ENCODE results near the gene COQ9. TPM values are rescaled to one million over a fixed set of nuclear protein-coding genes. Genes with fewer than 3 reads are reported as not detected.
"Not testable (repeated sequence)": the region's sequence is repeated elsewhere in the genome, so short reads cannot be mapped to it uniquely, and the experiment has no call there.

COQ9 gene, protein sequence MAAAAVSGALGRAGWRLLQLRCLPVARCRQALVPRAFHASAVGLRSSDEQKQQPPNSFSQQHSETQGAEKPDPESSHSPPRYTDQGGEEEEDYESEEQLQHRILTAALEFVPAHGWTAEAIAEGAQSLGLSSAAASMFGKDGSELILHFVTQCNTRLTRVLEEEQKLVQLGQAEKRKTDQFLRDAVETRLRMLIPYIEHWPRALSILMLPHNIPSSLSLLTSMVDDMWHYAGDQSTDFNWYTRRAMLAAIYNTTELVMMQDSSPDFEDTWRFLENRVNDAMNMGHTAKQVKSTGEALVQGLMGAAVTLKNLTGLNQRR
- 10 to 100 TPM; 34.2 to 42.9 TPM for total RNA-seq

DNA sequence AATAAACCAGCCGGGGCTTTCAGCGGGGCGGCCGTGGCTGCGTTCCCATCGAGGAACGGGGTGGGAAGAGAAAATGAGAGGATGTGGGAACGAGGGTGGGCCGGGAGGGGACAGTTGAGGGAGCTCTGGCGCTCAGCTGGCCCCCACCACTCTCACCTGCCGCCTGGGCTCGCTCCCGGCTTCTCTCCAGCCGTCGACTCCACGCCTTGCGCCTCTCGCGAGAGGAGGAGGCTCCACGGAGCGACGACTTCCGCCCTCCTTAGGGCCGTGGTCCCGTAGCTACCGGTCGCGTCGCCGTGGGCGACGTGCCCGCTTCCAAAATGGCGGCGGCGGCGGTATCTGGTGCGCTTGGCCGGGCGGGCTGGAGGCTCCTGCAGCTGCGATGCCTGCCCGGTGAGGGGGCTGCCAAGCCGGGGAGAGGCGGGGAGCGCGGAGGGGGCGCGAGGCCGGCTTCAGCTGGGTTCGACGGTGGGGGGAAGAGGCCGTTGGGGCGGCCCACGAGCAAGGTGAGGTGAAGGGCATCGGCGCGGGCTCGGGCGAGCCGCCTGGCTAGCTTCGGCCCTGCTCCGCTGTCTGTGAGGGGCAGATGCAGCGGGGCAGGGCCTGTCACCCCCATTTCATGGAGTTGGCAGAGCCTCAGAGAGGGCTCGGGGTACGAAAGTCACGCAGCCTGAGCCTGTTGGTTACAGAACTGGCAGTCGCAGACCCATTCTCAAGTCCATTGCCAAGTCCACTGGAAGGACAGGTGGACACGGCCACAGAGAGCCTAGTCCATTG, at the start of gene COQ9, which contains the start of gene CIAPIN1:
Gene COQ9 (plus strand): TSS at position 294 of the 777 bp plus-strand sequence. CDS start 27 bp downstream, at position 321.
Gene CIAPIN1 (minus strand): TSS at position 200 of the 777 bp plus-strand sequence. CDS start 6,457 bp downstream, outside the sequence.
- Mint-ChIP-seq H3K4me1 (ENCODE audit: low read depth in 2 of 2) (peaks cover 15 to 26% of the 10 kb centered on the region in 2 donors), H3K9me3 (no peaks in the 10 kb centered on the region), H3K36me3 (no peaks in the 10 kb centered on the region), H3K4me3 (peak within 1 kb of the TSS; percentile 92), H3K27ac (peak within 1 kb of the TSS; percentile 79 to 92), H3K27me3 (no peaks in the 10 kb centered on the region)
- DNase-seq (ENCODE audit: low spot score) (peak; percentile 94), ATAC-seq (peak; percentile 100)

DNA sequence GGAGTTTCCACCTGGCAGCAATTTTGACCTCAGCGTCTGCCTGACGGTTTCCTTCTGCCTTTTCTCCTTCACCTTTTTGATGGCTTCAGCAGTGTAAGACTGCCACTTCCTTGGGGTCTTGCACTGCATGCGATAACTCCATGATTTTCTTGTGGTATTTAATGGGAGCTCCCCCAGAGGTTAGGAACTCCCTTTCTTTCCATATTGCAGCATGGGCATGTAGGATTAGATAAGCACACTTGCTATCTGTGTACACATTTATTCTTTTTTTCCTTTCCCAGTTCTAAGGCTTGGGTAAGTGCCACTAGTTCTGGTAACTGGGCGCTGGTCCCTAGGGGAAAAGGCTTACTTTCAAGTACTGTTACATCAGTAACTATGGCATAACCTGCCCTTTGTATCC, 49.8 kb upstream of the COQ9 start:
- H3K27me3 Mint-ChIP-seq; H3K27ac Mint-ChIP-seq; H3K9me3 Mint-ChIP-seq; H3K4me3 Mint-ChIP-seq; ATAC-seq; H3K36me3 Mint-ChIP-seq; H3K4me1 Mint-ChIP-seq (ENCODE audit: low read depth in 2 of 2); DNase-seq (ENCODE audit: low spot score): not testable (repeated sequence)

DNA sequence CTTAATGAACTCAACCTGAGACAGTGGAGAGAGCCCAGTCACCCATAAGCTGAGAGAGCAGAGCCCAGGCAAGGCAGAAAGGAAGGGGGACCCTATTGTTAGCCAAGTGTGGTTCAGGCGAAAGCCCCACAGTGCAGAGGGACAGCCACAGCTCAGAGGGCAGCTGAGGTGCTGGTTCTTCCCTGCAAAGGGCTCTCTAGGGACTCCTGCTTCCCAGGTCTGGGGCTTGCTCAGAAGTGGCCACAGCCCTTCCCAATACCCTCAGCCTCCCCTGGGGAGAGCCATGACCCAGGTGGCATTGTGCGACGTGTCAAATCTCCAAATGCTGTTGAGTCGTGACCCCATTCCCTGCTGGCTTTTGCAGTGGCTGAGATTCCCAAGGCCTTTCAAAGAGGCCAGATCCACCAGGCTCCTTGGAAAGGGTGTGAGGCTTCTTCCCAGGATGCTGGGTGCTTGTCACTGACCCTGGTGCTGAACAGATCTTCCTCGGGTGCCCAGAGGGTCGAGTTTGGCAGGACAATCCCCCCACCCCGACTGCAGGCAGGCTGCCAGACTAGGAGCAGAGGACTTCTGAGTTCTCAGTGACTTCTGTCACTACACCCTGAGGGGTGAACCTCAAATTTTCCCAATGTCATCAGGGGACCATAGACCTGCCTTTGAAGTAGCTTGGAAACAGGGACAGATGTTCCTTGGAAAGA, 45.2 kb upstream of the COQ9 start:
- Mint-ChIP-seq H3K4me3 (no peak overlapping the region), H3K9me3 (no peaks in the 10 kb centered on the region), H3K4me1 (ENCODE audit: low read depth in 2 of 2) (no peaks in the 10 kb centered on the region), H3K27me3 (peaks cover 0 to 5% of the 10 kb centered on the region in 2 donors), H3K27ac (no peak overlapping the region), H3K36me3 (no peaks in the 10 kb centered on the region)
- DNase-seq (ENCODE audit: low spot score), result peak; percentile 47
- peak in 1 of 2 donors; percentile 31 for ATAC-seq

DNA sequence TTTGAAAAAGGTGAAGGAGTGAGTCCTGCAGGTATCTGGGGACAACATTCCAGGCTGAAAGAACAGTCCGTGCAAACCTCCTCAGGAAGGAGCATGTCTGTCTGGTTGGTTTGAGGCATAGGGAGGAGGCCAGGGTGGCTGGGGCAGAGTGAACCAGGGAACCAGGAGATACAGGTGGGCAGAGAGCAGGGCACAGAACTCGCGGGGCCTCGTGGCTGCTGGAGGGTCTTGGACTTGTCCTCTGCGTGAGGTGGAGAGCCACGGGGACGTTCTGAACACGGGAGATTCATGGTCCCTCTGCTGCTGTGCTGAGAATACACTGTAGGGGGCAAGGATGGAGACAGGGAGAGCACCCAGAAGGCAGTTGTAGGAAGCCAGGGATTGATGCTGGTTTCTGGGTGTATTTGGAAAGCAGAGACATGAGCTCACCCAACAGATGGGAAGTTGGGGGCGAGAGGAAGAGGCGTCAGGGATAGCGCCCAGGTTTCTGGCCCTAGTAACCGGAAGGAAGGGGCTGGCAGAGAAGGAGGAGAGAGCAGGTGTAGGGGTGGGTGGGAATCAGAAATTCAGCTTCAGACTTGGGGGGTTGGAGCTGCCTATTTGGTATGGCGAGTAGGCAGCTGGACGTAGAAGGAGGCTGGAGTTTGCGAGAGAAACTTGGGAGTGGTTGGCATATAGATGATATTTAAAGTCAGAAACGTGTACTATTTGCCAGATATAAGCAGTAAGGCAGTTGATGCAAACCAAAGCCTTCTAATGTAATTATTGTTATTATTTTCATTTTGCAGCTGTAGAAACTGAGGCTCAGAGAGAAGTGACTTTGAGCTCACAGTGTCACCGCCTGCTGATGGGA, 43.1 kb upstream of the COQ9 start, which contains the start of gene CCL17:
Gene CCL17 (plus strand): TSS at position 803 of the 853 bp plus-strand sequence. CDS start 9,166 bp downstream, outside the sequence.
- peak in 1 of 2 donors; percentile 33 for ATAC-seq
- H3K27ac Mint-ChIP-seq, result no peak within 1 kb of the TSS
- peak; percentile 26 for DNase-seq (ENCODE audit: low spot score)
- H3K4me3 Mint-ChIP-seq, result no peak within 1 kb of the TSS
- H3K27me3 Mint-ChIP-seq, result peaks cover 5 to 9% of the 10 kb centered on the region in 2 donors
- H3K36me3 Mint-ChIP-seq, result no peaks in the 10 kb centered on the region
- H3K9me3 Mint-ChIP-seq, result no peaks in the 10 kb centered on the region
- no peaks in the 10 kb centered on the region for H3K4me1 Mint-ChIP-seq (ENCODE audit: low read depth in 2 of 2)

DNA sequence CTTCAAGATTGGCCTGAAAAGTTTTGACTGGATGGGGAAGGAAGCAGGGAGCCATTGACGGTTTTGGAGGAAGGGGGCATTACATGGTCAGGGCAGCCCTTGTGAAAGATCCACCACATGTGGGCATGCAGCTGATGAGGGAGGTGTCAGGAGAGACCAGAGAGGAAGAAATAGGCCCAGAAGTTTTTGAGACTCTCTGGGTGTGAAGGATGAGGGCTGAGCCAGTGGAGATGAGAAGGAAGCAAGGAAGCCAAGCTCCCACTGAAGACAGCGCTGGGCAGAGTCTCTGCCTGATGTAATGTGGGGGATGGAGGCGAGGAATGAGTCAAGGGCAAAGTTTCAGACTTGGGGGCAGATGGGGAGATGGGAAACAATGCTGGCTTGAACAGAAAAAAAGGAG, 42.2 kb upstream of the COQ9 start:
- ATAC-seq (no peak), DNase-seq (ENCODE audit: low spot score) (peak; percentile 34)
- peaks cover 6 to 9% of the 10 kb centered on the region in 2 donors for H3K27me3 Mint-ChIP-seq
- H3K4me3 Mint-ChIP-seq, result no peak overlapping the region
- no peaks in the 10 kb centered on the region for H3K9me3 Mint-ChIP-seq
- H3K36me3 Mint-ChIP-seq, result no peaks in the 10 kb centered on the region
- no peak overlapping the region for H3K27ac Mint-ChIP-seq
- no peaks in the 10 kb centered on the region for H3K4me1 Mint-ChIP-seq (ENCODE audit: low read depth in 2 of 2)

DNA sequence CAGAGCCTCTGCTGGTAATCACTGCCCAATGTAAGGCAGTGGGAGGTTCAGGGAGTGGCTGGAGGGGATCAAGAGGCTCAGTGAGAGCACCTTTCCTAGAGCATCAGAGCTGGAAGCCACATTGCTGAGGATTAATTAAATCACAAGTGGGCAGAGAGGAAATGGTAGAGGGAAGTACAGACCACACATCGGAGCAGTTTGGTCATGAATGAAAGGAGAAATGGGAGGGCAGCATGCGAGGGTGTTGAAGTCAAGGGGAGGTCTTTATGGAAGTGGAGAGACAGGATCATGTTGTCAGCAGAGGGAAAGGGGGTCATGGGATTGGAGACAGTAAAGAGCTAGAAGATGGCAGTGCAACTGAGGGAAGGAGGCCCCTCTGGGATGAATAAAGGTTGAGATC, 40.4 kb upstream of the COQ9 start:
- peaks cover 6 to 9% of the 10 kb centered on the region in 2 donors for H3K27me3 Mint-ChIP-seq
- no peaks in the 10 kb centered on the region for H3K9me3 Mint-ChIP-seq
- no peaks in the 10 kb centered on the region for H3K4me1 Mint-ChIP-seq (ENCODE audit: low read depth in 2 of 2)
- H3K27ac Mint-ChIP-seq, result no peak overlapping the region
- no peak overlapping the region for H3K4me3 Mint-ChIP-seq
- DNase-seq (ENCODE audit: low spot score), result peak; percentile 16
- H3K36me3 Mint-ChIP-seq, result no peaks in the 10 kb centered on the region
- no peak for ATAC-seq

DNA sequence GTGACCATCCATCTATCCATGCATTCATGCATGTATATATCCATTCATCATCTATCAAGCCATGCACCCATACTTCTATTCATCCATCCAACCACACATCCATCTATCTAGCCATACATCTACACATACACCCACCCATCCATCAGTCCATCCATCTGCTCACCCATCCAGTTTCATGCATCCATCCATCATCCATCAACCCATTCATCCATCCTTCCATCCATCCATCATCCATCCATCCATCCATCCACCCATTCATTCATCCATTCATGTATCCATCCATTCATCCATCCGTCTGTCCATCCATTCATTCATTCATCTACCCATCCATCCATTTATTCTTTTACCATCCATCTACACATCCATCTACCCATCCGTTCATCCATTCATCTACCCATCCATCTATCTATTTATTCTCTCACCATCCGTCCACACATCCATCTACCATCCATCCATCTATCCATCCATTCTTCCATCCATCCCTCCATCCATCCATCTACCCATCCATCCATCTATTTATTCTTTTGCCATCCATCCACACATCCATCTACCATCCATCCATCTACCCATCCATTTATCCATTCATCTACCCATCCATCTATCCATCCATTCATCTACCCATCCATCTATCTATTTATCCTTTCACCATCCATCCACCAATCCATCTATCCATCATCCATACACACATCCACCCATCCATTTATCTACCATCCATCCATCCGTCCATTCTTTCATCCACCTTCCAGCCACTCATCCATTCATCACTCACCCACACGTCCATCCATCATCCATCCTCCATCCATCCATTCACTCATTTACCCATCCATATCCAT, 39.5 kb upstream of the COQ9 start:
- H3K27me3 Mint-ChIP-seq, result peaks cover 6 to 9% of the 10 kb centered on the region in 2 donors
- H3K36me3 Mint-ChIP-seq, result no peaks in the 10 kb centered on the region
- no peak overlapping the region for H3K4me3 Mint-ChIP-seq
- ATAC-seq (no peak), DNase-seq (ENCODE audit: low spot score) (no peak)
- no peak overlapping the region for H3K27ac Mint-ChIP-seq
- H3K4me1 Mint-ChIP-seq (ENCODE audit: low read depth in 2 of 2), result no peaks in the 10 kb centered on the region
- H3K9me3 Mint-ChIP-seq, result no peaks in the 10 kb centered on the region

DNA sequence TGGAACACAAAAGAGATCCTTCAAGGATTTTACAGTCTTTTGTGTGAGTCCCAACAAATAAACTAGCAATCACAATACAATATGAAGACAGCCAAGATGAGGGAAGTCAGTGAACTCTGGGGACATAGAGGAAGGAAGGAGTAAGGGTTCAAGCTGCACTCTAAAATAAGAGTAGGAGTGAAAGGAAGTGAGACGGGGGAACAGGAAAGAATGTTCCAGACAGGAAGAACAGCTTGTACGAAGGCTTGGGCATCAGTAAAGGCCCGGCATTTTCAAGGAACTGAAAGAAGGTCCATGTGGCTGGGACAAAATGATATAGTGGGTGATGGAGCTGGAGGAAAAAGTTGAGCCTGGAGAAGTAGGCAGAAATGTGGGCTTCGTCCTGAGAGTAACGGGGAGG, 38.2 kb upstream of the COQ9 start:
- Mint-ChIP-seq H3K36me3 (no peaks in the 10 kb centered on the region), H3K4me1 (ENCODE audit: low read depth in 2 of 2) (no peaks in the 10 kb centered on the region)

DNA sequence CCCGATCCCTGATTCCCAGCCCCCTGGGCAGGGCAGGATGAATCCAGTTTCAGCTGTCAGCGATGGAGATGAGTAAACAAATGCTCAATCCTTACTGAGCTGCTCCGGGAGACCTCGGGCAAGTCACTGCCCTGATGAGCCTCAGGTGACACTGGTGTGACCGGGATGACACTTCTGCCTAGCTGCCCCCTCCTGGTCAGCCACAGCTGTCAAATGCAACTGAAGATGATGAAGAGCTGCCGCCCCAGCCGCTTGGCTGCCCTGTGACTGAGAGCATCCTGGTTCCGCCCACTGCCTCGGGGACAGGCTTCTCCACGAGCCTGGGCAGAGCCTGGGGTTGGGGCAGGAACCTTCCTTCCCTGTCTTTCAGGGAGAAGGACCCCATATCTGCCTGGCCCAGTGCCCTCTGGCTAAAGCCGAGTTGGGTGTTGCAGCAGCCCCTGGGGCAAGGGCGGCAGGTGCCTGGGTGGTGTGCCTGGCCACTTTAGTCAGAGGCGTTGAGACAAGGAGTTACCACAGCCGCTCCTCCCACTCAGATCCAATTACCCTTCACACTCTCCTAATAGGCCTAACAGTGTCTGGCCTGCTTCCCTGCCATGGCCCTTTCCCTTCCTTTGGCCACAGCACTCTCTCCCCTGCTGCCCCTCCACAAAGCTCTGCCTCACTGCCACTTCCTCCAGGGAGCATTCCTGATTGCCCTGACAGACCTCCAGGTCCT, 37.2 kb upstream of the COQ9 start:
- Mint-ChIP-seq H3K9me3 (no peaks in the 10 kb centered on the region), H3K27me3 (peaks cover 6 to 8% of the 10 kb centered on the region in 2 donors), H3K4me1 (ENCODE audit: low read depth in 2 of 2) (peaks cover 0 to 3% of the 10 kb centered on the region in 2 donors), H3K36me3 (no peaks in the 10 kb centered on the region), H3K4me3 (no peak overlapping the region), H3K27ac (no peak overlapping the region)
- DNase-seq (ENCODE audit: low spot score), result no peak
- no peak for ATAC-seq

More for the DNA sequence above, 38.2 kb upstream of the COQ9 start:
- Mint-ChIP-seq H3K27ac (no peak overlapping the region), H3K4me3 (no peak overlapping the region), H3K27me3 (peaks cover 6 to 9% of the 10 kb centered on the region in 2 donors), H3K9me3 (no peaks in the 10 kb centered on the region)
- DNase-seq (ENCODE audit: low spot score) (no peak), ATAC-seq (no peak)

DNA sequence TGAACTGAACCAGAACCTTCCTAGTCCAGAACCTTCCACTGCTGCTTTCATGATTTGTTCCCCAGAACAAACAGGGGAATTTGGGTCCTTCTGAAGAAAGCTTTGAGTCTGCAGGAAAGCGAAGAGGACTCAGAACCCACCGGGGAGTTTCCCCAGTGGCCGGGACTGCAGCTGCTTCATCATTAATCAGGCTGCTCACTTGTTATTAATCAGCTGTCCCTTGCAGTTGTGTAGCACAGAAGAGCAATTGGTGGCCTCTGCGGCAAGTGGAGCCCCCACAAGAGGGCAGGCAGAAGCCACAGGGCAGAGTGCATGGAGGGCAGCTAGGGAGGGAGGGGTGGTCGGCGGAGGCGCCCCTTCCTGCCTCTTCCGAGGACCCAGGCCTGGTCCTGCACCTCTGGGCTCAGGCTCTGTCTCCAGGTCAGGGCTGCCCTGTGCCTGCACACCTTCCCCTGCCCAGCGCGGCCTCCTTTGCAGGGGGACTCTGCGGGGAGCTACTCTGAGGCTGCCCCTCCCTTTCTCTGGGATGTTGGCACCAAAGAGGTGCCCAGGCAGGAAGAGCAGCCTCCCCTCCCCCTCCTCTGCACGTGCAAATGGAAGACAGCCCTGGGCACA, 35.8 kb upstream of the COQ9 start:
- no peak overlapping the region for H3K27ac Mint-ChIP-seq
- no peak overlapping the region for H3K4me3 Mint-ChIP-seq
- ATAC-seq (no peak), DNase-seq (ENCODE audit: low spot score) (no peak)
- H3K4me1 Mint-ChIP-seq (ENCODE audit: low read depth in 2 of 2), result peaks cover 0 to 6% of the 10 kb centered on the region in 2 donors
- peaks cover 4 to 6% of the 10 kb centered on the region in 2 donors for H3K27me3 Mint-ChIP-seq
- no peaks in the 10 kb centered on the region for H3K36me3 Mint-ChIP-seq
- no peaks in the 10 kb centered on the region for H3K9me3 Mint-ChIP-seq

DNA sequence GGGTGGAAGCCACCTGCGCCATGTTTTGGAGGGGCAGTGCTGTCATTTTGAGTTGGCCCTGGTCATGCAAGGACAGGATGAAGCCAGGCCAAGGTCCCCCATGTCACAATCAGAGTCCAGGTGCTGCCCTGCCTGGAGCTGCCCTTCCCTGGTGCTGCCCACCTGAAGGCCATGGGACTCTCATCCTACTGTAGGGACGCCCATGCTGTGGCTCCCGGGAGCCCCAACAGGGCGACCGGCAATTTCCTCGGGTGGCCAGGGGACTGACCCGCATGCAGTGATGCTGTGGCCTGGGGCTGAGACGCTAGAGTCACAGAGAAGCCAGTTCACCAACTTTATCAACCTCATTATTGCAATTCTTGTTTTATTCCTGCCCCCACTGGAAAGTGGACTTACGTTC, 34.7 kb upstream of the COQ9 start:
- H3K9me3 Mint-ChIP-seq, result no peaks in the 10 kb centered on the region
- no peak overlapping the region for H3K27ac Mint-ChIP-seq
- no peak overlapping the region for H3K4me3 Mint-ChIP-seq

More for the DNA sequence above, 34.7 kb upstream of the COQ9 start:
- no peak for ATAC-seq
- peaks cover 4 to 6% of the 10 kb centered on the region in 2 donors for H3K27me3 Mint-ChIP-seq
- no peak for DNase-seq (ENCODE audit: low spot score)
- peaks cover 10 to 14% of the 10 kb centered on the region in 2 donors for H3K4me1 Mint-ChIP-seq (ENCODE audit: low read depth in 2 of 2)
- no peaks in the 10 kb centered on the region for H3K36me3 Mint-ChIP-seq

All from natural killer cell treated with Interleukin-12 subunit alpha and Interleukin-12 subunit beta and Interleukin-15 and Interleukin-18, amount 100 ng/mL, for 72 hours (primary cell).